C4-2B (cell line): Measurements from ENCODE around the gene MEAK7.

Experiments
- H3K27ac ChIP-seq: fragments of 450-650 bp; 2 replicates; pipeline ENCODE4 v1.5.1; 2017
- CTCF ChIP-seq: fragments of 450-650 bp; conservative IDR thresholded peaks from 2 replicates; pipeline ENCODE4 v1.5.1; 2017; ENCODE audit warnings: mild to moderate bottlenecking
- ZFX ChIP-seq: fragments of 450-650 bp; IDR thresholded peaks from 2 replicates; pipeline ENCODE4 v1.6.1; 2017

MEAK7 gene

GRCh38 chr16:84504420-84505248 is at the start of gene MEAK7:
MEAK7 (minus strand) TSS chr16:84504659; CDS start chr16:84498086, 6,573 bp downstream.
- H3K27ac ChIP-seq: peak within 1 kb of the TSS; percentile 90
- peak; percentile 75; the same call in 1 of the 2 replicates for TF ChIP-seq ZFX
- no peak for TF ChIP-seq CTCF

- H3K27ac ChIP-seq: no peak overlapping the region
- TF ChIP-seq CTCF: no peak
- TF ChIP-seq ZFX: no peak
Observed at GRCh38 chr16:84553873-84554399, 49.5 kb upstream of the MEAK7 start.

DNA sequence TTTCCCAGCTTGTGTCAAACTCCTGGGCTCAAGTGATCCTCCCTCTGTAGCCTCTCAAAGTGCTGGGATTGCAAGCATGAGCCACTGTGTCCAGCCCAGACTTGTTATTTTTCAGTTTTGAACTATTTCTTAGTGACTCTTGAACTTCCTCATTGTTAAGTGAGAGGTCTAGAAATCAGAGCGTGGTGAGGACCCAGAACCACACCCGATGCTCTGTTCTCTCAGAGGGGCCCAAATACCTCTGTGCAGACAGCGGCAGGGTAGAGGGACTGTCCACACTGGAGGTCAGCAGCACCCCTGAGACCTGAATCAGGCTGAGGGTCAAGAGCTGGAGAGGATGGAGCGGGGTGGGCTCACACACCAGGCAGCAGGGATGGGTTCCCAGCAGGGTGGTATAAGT is 47.7 kb upstream of the MEAK7 start:
- no peak overlapping the region for H3K27ac ChIP-seq
- TF ChIP-seq CTCF (no peak), ZFX (no peak)

- H3K27ac ChIP-seq: no peak overlapping the region
- TF ChIP-seq ZFX (no peak), CTCF (no peak)
Observed at GRCh38 chr16:84550096-84550495, 45.6 kb upstream of the MEAK7 start.

DNA sequence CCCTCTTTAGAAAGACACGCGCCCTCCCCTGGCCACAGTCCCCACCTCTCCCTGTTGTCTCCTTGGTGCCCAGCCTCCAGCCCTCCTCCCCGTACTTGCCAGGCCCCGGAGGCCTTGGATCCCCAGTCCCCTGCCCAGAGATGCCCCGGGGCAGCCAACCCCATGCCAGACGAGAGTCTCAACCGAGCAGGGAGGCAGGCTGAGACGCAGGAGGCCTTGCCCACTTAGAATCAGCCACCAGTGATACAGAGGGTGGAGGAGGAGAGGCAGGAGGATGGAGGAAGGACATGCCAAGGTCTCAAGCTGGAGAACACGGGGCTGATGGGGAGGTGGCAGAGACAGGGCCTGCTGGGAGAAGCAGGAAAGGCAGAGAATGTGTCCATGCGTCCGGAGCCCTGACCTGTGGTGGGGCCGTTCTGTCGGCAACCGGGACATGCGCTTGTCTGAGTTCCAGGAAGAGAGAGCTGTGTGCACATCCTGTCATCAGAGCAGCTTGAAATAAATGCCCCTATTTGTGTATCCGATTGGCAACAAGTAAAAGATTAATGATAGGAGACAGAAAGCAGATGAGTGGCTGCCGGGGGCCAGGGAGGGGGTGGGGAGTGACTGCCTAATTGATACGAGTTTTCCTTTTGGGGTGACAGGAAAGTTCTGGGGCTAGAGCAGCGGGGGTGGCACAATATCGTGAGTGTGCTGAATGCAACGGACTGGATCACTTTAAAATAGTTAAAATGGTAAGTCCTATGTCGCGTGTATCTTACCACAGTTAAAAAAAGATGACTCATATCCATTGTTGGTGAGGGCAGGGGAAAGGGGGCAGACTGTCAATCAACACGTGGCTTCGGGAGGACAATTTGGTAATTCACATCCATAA is 44.7 kb upstream of the MEAK7 start:
- TF ChIP-seq CTCF: no peak
- TF ChIP-seq ZFX: no peak
- no peak overlapping the region for H3K27ac ChIP-seq

GRCh38 chr16:84548508-84548907 is 44.0 kb upstream of the MEAK7 start:
- no peak overlapping the region for H3K27ac ChIP-seq
- TF ChIP-seq ZFX: no peak
- TF ChIP-seq CTCF: no peak
